H9 (cell line): ENCODE data around the gene RUNX2. TPM values are rescaled to one million over a fixed set of nuclear protein-coding genes. Genes with fewer than 3 reads are reported as not detected.

Experiments
- DNase-seq: peaks from one replicate; pipeline ENCODE4 v3.0.0-alpha.2; 2017
- H2AFZ ChIP-seq: one replicate; pipeline ENCODE4 v1.6.1; 2013; ENCODE audit warnings: mild to moderate bottlenecking, low read length, control low read depth, moderate library complexity
- H2AK5ac ChIP-seq: 2 replicates; pipeline ENCODE4 v1.6.1; 2013; ENCODE audit warnings: low read length, control low read depth, mixed read lengths; ENCODE audit not compliant: insufficient read length
- H2BK120ac ChIP-seq: one replicate; pipeline ENCODE4 v1.6.1; 2013; ENCODE audit warnings: low read depth, mild to moderate bottlenecking, low read length, control low read depth, inconsistent platforms; ENCODE audit not compliant: poor library complexity, severe bottlenecking
- H2BK12ac ChIP-seq: 2 replicates; pipeline ENCODE4 v1.6.1; 2013; ENCODE audit warnings: low read length, control low read depth, mixed read lengths, low read depth; ENCODE audit not compliant: insufficient read length
- H2BK15ac ChIP-seq: 2 replicates; pipeline ENCODE4 v1.6.1; 2013; ENCODE audit warnings: low read depth, low read length, control low read depth
- H2BK20ac ChIP-seq: one replicate; pipeline ENCODE4 v1.6.1; 2013; ENCODE audit warnings: low read depth, mild to moderate bottlenecking, low read length, control low read depth, inconsistent platforms; ENCODE audit not compliant: poor library complexity, severe bottlenecking
- H2BK5ac ChIP-seq: 2 replicates; pipeline ENCODE4 v1.6.1; 2013; ENCODE audit warnings: low read length, control low read depth, mixed read lengths; ENCODE audit not compliant: insufficient read length
- H3K14ac ChIP-seq: 2 replicates; pipeline ENCODE4 v1.6.1; 2013; ENCODE audit warnings: low read length, control low read depth; ENCODE audit not compliant: insufficient read depth
- H3K18ac ChIP-seq: 2 replicates; pipeline ENCODE4 v1.6.1; 2013; ENCODE audit warnings: low read depth, mild to moderate bottlenecking, mixed read lengths, low read length, control low read depth; ENCODE audit not compliant: insufficient read length
- H3K23ac ChIP-seq: 2 replicates; pipeline ENCODE4 v1.6.1; 2013; ENCODE audit warnings: low read length, control low read depth, mixed read lengths, low read depth; ENCODE audit not compliant: insufficient read length
- H3K23me2 ChIP-seq: 2 replicates; pipeline ENCODE4 v1.6.1; 2013; ENCODE audit warnings: low read depth, mild to moderate bottlenecking, mixed read lengths, low read length, control low read depth; ENCODE audit not compliant: insufficient read length, poor library complexity, severe bottlenecking
- H3K27ac ChIP-seq: 2 replicates; pipeline ENCODE4 v1.5.1; 2013; ENCODE audit warnings: low read length, control low read depth, mixed read lengths, low read depth; ENCODE audit not compliant: insufficient read length
- H3K27me3 ChIP-seq: 2 replicates; pipeline ENCODE4 v1.6.1; 2013; ENCODE audit warnings: low read length, control low read depth, inconsistent platforms; ENCODE audit not compliant: insufficient read depth
- H3K4ac ChIP-seq: 2 replicates; pipeline ENCODE4 v1.6.1; 2013; ENCODE audit warnings: low read depth, mild to moderate bottlenecking, control low read depth, inconsistent platforms, low read length, moderate library complexity
- H3K4me1 ChIP-seq: 2 replicates; pipeline ENCODE4 v1.6.1; 2013; ENCODE audit warnings: low read length, control low read depth, inconsistent platforms; ENCODE audit not compliant: insufficient read depth
- H3K4me2 ChIP-seq: 2 replicates; pipeline ENCODE4 v1.6.1; 2013; ENCODE audit warnings: low read length, control low read depth, mixed read lengths; ENCODE audit not compliant: insufficient read length, insufficient read depth
- H3K56ac ChIP-seq: 2 replicates; pipeline ENCODE4 v1.6.1; 2013; ENCODE audit warnings: low read depth, mild to moderate bottlenecking, mixed read lengths, low read length, control low read depth; ENCODE audit not compliant: insufficient read length
- H3K79me1 ChIP-seq: 2 replicates; pipeline ENCODE4 v1.6.1; 2013; ENCODE audit warnings: low read depth, mild to moderate bottlenecking, moderate library complexity, low read length, control low read depth, inconsistent platforms; ENCODE audit not compliant: insufficient read depth, poor library complexity, severe bottlenecking
- H3K79me2 ChIP-seq: 2 replicates; pipeline ENCODE4 v1.6.1; 2013; ENCODE audit warnings: low read length, control low read depth, inconsistent platforms; ENCODE audit not compliant: insufficient read depth
- H3K9ac ChIP-seq: 2 replicates; pipeline ENCODE4 v1.6.1; 2013; ENCODE audit warnings: low read length, control low read depth, mixed read lengths; ENCODE audit not compliant: insufficient read length; ENCODE audit errors: extremely low read depth
- H3K9me3 ChIP-seq: one replicate; pipeline ENCODE4 v1.6.1; 2013; ENCODE audit warnings: low read depth, low read length, inconsistent platforms; ENCODE audit not compliant: control insufficient read depth
- H3T11ph ChIP-seq: one replicate; pipeline ENCODE4 v1.6.1; 2013; ENCODE audit warnings: mild to moderate bottlenecking, low read length, control low read depth, inconsistent platforms
- H4K20me1 ChIP-seq: one replicate; pipeline ENCODE4 v1.6.1; 2013; ENCODE audit not compliant: control insufficient read depth, insufficient read length, insufficient read depth
- H4K5ac ChIP-seq: 2 replicates; pipeline ENCODE4 v1.6.1; 2013; ENCODE audit warnings: low read depth, mild to moderate bottlenecking, mixed read lengths, low read length, control low read depth; ENCODE audit not compliant: insufficient read length
- H4K8ac ChIP-seq: replicated peaks from 2 replicates; pipeline ENCODE4 v1.6.1; 2013; ENCODE audit warnings: low read length, control low read depth, mixed read lengths, low read depth; ENCODE audit not compliant: insufficient read length
- H4K91ac ChIP-seq: 2 replicates; pipeline ENCODE4 v1.6.1; 2013; ENCODE audit warnings: low read depth, mild to moderate bottlenecking, moderate library complexity, mixed read lengths, low read length, control low read depth; ENCODE audit not compliant: insufficient read length
- H3K27ac Mint-ChIP-seq, 3 experiments: 2 replicates in 2 of 3; 3 replicates in 1 of 3; pipeline ENCODE4 v1.8.0; 2020 to 2021; ENCODE audit warnings: mixed read lengths in 3 of 3, mild to moderate bottlenecking in 1 of 3, moderate library complexity in 1 of 3
- H3K27me3 Mint-ChIP-seq: 2 replicates; pipeline ENCODE4 v1.8.0; 2021; ENCODE audit warnings: low read depth, mild to moderate bottlenecking, moderate library complexity, mixed read lengths
- H3K36me3 Mint-ChIP-seq, 3 experiments: 2 replicates in 2 of 3; 3 replicates in 1 of 3; pipeline ENCODE4 v1.8.0; 2020 to 2021; ENCODE audit warnings: low read depth in 3 of 3, mixed read lengths in 3 of 3; ENCODE audit not compliant: insufficient read depth in 1 of 3
- H3K4me1 Mint-ChIP-seq, 2 experiments: 2 replicates each; pipeline ENCODE4 v1.8.0; 2020; ENCODE audit warnings: mixed read lengths in 2 of 2
- H3K4me3 Mint-ChIP-seq, 2 experiments: 2 replicates in 1 of 2; 3 replicates in 1 of 2; pipeline ENCODE4 v1.8.0; 2020 to 2021; ENCODE audit warnings: mild to moderate bottlenecking in 2 of 2, mixed read lengths in 2 of 2, moderate library complexity in 1 of 2
- H3K9me3 Mint-ChIP-seq, 2 experiments: 2 replicates in 1 of 2; 3 replicates in 1 of 2; pipeline ENCODE4 v1.8.0; 2020; ENCODE audit warnings: mild to moderate bottlenecking in 2 of 2, mixed read lengths in 2 of 2, moderate library complexity in 1 of 2
- CTCF ChIP-seq: fragments of 200-600 bp; sonication (generic); conservative IDR thresholded peaks from 3 replicates; pipeline ENCODE4 v1.8.0; 2021; ENCODE audit warnings: antibody characterized with exemption, mild to moderate bottlenecking
- WGBS: extraction: QIAGEN DNeasy Blood & Tissue Kit; methylation state at CpG from one replicate; pipeline ENCODE4 v1.1.7; 2013; ENCODE audit warnings: missing lambda C conversion rate, low lambda C conversion rate, mixed read lengths; ENCODE audit not compliant: insufficient read length; ENCODE audit errors: extremely low coverage; 5-methylcytosine and 5-hydroxymethylcytosine counted together
- total RNA-seq: library from RNA; stranded (reverse); gene quantifications from 2 replicates; pipeline ENCODE4 v1.2.1, GENCODE V29; 2021

The RUNX2 gene
- total RNA-seq, 1 experiment from 2014 or later = 0.15 TPM

- H3K9ac ChIP-seq = no peak overlapping the region
- no peak overlapping the region for H2BK20ac ChIP-seq
- H3K14ac ChIP-seq = no peak overlapping the region
- H3K27me3 ChIP-seq = no peaks in the 10 kb centered on the region
- H3K18ac ChIP-seq = no peak overlapping the region
- H2BK120ac ChIP-seq = no peak overlapping the region
- no peaks in the 10 kb centered on the region for H4K20me1 ChIP-seq
- WGBS = no CpG with 5 or more reads among the region's 3 CpGs
- H4K5ac ChIP-seq = no peak overlapping the region
- H3K56ac ChIP-seq = no peak overlapping the region
- no peak for TF ChIP-seq CTCF
- H2AK5ac ChIP-seq = no peak overlapping the region
- H3K9me3 ChIP-seq = no peaks in the 10 kb centered on the region
- H3K79me1 ChIP-seq = no peaks in the 10 kb centered on the region
- H2BK12ac ChIP-seq = no peak overlapping the region
- Mint-ChIP-seq H3K27ac (no peak overlapping the region), H3K36me3 (no peaks in the 10 kb centered on the region), H3K4me1 (peaks cover 5% of the 10 kb centered on the region in 2 experiments), H3K9me3 (no peaks in the 10 kb centered on the region; a peak in 1 of 5 replicates), H3K27me3 (no peaks in the 10 kb centered on the region; the same call in 1 of the 2 replicates), H3K4me3 (no peak overlapping the region)
- no peak overlapping the region for H2AFZ ChIP-seq
- no peaks in the 10 kb centered on the region for H3K79me2 ChIP-seq
- no peaks in the 10 kb centered on the region for H3K4me1 ChIP-seq
- no peak overlapping the region for H3K4me2 ChIP-seq
- no peak overlapping the region for H3K23ac ChIP-seq
- no peak overlapping the region for H2BK5ac ChIP-seq
- DNase-seq = no peak
- no peak overlapping the region for H4K91ac ChIP-seq
- H3K23me2 ChIP-seq = no peaks in the 10 kb centered on the region
- H3K27ac ChIP-seq = no peak overlapping the region
- H4K8ac ChIP-seq = no peak overlapping the region
- H3T11ph ChIP-seq = no peak overlapping the region
- H3K4ac ChIP-seq = no peak overlapping the region
- H2BK15ac ChIP-seq = no peak overlapping the region
Measured at GRCh38 chr6:45494416-45495135, 166.4 kb downstream of the RUNX2 start.
